ENCODE measurements around the gene MAGI1.
"Not testable (repeated sequence)": the region's sequence is repeated elsewhere in the genome, so short reads cannot be mapped to it uniquely, and the experiment has no call there.

Gene MAGI1

DNA sequence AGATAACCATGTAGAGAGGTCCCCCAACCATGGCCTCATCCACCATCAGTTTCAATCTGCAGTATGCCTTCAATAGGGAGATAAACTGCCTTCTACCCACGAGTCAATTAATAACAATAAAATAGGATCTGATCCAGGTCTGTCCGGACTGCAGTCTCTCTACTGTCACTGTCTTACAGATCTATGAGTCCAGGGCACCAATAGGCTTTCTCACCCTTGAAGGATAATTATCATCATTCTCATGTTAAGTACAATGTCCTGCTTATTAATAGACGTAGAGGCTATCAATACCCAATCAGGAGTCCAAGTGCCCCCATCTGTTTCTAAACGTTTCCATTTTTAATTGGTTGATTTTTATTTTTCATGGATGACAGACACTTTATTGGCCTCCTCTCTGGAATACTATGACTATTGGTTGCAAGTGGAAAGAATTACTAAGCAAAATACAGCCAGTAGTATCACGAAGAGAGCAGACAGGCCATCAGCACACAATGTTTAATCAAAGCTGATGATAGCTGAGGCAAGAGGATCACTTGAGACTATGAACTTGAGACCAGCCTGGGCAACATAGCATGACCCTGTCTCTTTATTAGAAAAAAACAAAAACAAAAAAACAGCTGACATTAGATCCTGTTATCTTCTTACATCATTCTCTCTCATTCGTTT is 480.7 kb downstream of the MAGI1 start:
- no peak overlapping the region for H3K4me3 ChIP-seq (ENCODE audit: low read depth, low read length)

DNA sequence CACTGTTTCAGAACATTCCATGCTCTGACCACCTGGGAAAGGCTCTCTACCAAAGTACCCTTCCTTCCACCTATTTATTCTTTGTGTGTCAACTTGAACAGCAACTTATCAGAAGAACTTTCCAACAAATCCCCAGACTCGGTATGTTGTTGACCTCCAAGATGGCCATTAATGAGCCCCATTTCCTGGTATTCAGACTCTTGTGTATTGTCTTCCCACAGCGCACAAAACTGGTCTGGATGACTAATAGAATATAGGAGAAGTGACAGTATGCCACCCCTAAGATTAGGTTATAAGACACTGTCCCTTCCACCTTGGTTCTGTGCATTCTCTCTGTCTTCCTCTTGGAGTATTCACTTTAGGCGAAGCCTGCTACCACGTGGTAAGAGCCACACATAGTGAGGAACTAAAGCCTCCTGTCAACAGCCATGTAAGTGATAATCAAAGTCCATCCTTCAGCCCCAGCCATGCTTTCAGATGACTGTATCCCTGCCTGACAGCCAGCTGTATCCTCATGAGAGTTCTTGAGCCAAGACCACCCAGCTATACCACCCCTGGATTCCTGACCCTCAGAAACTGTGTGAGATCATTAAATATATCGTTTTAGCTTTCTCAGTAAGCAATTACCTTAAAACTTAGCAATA is 481.7 kb downstream of the MAGI1 start:
- no peak overlapping the region for H3K4me3 ChIP-seq (ENCODE audit: low read depth, low read length)

DNA sequence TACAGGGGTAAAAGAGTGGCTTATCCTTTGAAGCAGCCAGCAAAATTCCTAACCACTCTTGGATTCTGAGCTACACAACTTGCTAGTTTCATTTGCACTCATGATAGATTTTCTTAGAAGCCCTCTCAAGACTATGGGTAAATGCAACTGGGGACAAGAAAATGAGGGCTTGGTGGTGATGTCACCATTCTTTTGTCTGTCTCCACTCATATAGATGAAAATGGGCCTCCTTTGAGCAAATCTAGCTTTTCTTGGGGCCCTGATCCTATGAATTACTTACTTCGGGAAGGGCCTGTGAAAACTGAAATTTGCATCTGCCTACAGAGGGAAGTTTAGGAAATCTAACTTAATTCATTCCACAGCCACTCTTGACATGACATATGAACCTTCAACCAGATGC is 486.3 kb downstream of the MAGI1 start:
- no peak overlapping the region for H3K4me3 ChIP-seq (ENCODE audit: low read depth, low read length)

DNA sequence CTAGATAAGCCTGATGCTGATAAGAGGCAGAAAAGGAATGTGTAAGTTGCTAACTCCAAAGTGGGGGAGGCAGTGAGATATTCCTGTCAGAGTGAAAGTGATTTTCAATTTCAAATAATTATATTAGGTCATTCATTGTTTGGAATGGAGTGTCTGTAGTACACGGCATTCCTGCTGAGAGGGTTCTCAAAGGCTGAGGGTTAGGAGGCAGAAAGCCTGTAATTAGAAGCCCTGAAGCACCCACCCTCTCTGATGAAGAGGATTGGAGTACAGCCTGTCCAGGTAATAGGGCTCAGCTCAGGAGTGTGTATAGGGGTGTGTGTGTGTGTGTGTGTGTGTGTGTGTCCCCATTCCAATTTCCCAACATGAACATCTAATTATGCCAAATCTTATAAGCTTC is 486.8 kb downstream of the MAGI1 start:
- H3K4me3 ChIP-seq (ENCODE audit: low read depth, low read length) = no peak overlapping the region

DNA sequence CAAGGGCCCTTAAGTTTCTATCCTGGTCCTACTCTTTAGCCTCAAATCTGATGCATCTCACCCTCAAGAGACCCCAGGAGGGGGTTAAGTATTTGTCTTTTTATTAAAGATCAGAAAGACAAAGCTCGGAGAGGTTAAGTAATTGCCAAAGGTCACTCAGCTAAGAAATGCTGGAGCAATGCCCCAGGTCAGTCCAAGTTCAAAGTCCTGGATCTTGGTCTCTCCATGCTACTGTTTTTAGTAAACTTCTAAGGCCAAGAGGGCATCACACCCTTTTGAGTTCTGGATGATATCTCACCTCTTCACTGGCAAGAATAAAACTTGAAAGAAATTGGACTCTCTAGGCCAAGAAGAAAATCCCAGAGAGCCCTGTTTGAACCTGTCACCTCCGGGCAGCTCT is 488.6 kb downstream of the MAGI1 start:
- H3K4me3 ChIP-seq (ENCODE audit: low read depth, low read length) = no peak overlapping the region

DNA sequence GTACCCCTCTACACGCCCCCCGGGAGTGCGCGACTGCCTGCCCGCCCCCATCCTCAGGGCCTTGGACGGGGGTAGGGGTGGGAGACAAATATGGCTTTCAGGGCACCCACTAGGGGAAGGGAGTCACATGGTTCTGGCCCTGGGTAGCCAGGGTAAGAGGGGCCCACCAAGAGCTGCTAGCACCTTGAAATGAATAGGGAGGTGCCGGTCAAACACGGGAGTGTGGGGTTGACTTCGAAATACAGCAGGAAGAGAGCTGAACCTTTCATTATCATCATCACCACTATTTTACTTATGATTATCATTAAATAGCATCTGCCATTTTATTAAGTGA is 489.1 kb downstream of the MAGI1 start:
- H3K4me3 ChIP-seq (ENCODE audit: low read depth, low read length) = peak overlapping the region; percentile 52

DNA sequence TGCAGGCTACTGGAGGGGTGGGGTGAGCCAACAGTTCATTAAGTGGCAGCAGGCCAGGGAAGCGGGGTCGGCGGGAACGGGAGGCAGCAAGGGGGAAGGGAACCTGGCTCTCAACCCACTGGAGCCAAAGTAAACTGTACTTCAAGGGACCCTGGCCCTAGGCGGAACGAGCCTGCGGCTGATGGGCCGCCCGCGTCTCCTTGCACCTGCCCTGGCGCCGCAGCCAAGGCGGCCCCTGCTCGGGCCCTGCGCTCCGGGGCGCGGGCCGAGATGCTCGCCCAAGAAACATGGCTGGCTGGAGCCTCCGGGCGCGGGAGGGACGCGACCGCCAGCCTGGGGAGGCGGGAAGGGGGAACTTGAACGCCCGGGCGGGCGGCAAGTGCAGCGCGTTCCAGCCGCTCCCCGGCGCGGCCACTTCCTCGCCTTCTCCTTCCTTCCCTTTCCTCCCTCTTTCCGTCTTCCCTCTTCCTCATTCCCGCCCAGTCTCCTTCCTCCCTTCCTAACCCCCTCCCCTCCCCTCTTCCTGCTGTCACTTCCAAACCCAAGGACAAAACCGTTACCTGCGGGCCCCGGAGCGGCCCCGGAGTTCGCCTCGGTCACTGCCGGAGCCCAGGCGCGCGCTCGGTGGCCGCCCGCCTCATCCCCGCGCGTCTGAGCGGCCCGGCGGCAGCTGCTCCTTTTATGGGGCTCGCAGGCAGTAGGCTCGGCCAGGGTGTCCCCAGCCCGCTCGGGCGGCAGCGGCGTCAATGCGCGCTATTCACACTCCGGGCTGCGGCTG is 489.7 kb downstream of the MAGI1 start:
- H3K4me3 ChIP-seq (ENCODE audit: low read depth, low read length) = peak overlapping the region; percentile 52

DNA sequence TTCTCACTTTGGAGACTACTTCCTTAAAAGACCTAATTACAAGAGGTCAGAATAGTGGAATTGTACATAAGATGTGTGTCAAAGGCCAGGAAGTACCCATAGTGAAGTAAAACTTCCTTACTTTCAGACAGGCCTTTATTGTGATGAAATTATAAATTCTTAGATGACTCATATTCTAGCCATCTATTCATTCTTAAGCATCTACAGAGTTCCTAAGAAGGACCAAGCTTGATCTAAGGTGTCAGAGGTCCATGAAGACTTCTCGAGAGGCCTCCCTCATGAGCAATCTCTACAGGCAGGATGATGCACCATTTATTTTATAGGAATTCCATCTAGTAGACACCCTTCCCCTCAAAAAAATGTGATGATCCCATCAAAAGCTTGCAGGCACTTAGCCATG is 493.3 kb downstream of the MAGI1 start:
- no peak overlapping the region for H3K4me3 ChIP-seq (ENCODE audit: low read depth, low read length)

DNA sequence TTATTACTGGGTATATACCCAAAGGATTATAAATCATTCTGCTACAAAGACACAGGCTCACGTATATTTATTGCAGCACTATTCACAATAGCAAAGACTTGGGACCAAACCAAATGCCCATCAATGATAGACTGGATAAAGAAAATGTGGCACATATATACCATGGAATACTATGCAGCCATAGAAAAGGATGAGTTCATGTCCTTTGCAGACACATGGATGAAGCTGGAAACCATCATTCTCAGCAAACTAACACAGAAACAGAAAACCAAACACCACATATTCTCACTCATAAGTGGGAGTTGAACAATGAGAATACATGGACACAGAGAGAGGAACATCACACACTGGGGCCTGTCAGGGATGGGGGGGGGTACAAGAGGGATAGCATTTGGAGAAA is 495.3 kb downstream of the MAGI1 start:
- H3K4me3 ChIP-seq (ENCODE audit: low read depth, low read length) = not testable (repeated sequence)

DNA sequence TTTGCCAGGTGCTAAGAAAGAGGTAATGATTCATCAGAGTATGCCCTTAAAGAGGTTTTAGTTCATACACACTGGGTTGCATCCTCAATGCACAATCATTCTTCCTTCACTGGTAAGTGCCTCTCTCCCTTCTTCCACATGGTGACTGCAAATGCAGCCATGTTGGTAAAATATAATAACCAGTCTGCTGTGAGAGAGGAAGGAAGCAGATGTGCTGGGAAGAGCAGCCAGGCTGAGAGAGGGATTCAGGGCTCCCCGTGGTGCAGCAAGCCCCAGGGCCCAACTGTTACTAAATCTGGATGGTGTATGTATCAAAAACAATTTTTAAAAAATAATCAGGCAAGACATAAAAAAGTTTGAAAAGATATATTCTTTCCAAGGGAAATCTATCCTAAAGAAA is 498.1 kb downstream of the MAGI1 start:
- no peak overlapping the region for H3K4me3 ChIP-seq (ENCODE audit: low read depth, low read length)

DNA sequence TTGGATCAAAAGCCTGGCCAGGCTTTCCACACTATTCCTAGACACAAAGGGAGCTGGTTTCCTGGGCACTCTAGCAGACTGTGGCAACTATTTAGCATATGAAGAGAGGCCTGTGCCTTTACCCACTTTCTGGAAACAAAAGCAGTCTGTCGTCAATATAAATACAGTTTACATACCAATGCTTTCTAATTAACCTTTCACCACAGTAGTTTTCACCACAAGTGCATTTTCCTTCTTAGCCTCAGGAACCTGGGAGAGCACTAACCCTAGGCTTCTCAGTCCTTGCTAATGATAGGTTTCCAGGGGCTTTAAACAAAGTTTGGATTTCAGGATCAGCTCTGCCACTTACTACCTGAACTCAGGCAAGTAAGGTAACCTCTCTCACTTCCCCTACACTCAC is 499.1 kb downstream of the MAGI1 start:
- H3K4me3 ChIP-seq (ENCODE audit: low read depth, low read length) = no peak overlapping the region

DNA sequence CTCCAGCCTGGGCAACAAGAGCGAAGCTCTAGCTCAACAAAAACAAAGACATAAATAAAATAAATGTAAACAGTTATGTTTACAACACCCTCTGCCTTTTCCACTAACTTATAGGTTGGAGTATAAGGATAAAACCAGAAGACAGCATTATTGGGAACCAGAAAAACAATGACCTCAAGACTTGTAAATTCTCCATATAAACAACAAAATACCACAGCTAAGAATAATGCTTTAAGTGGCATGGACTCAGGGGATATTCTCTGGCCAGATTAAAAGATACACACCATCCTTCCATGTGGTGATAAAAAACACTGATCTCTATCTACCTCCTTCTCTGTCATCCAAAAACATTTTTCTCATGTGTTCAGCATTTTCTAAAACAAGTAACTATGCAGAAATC is 500.6 kb downstream of the MAGI1 start:
- no peak overlapping the region for H3K4me3 ChIP-seq (ENCODE audit: low read depth, low read length)

DNA sequence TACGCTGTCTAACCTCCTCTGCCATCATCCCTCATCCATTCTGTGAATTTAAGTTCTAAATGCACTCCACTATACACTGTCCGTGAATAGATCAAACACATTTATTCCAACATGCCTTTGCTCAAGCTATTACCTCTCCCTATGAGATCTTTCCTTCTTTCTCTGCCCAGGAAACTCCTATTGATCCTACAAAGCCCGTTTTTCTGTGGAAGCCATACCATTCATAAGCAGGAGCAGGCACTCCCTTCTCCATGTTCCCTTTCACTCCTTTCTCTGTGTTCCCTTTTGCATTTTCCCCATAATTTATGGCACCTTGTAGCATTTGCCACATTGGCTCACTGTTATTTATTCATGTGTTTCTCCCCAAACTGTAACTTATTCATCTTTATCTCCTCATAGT is 501.6 kb downstream of the MAGI1 start:
- H3K4me3 ChIP-seq (ENCODE audit: low read depth, low read length) = no peak overlapping the region

DNA sequence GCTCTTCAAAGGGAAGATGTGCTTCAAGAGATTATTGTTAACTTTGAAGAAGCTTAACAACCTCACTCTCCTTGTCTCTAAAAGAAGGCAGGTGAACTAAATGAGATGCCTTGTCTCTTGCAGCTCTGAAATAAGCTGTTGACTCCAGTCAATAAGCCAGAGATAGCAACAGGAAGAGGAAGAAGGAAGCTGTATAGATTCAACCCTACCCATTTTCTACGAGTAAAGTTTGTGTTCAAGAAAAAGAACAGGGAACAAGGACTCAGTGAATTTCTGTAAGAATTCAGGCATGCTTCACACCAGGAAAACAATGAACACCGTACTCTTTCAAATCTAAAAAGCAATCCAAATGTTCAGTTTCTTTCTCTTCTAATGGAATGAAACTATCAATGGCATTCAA is 503.5 kb downstream of the MAGI1 start:
- no peak overlapping the region for H3K4me3 ChIP-seq (ENCODE audit: low read depth, low read length)

DNA sequence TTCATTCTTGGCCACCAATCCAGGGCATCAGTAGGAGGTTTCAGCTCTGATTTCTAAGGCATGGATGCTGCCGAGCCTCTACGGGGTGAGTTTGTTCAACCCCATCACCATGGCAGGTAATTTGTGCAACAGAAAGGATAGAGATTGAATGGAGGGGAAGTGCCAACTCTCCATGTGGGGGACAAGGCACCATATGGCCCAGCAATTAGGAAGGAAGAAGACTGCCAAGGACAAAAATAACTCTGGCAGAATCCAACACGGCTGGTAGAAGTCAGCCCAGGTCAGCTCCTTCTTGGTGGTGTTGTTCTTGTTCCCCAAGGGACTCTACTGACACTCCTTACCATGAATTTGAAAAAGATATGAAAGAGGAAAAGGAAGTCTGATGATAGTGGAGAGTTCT is 503.9 kb downstream of the MAGI1 start:
- H3K4me3 ChIP-seq (ENCODE audit: low read depth, low read length) = no peak overlapping the region

DNA sequence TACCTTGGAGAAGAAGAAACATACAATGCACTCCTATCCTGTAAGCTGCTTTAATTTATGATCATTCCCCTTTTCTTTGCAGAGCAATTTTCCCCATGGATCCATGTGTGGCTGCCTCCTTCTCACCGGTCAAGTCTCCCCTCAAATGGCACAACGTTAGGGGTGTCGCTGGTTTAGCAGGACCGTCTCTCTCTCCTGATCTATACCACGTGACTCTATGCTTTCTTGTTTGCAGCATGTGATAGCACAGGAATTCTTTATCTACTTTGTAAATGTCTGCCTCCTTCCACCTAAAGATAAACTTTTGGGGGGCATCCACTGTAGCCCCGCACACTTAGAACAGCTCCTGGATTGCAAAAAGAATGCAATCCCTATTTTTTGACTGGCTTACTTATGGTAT is 506.0 kb downstream of the MAGI1 start:
- no peak overlapping the region for H3K4me3 ChIP-seq (ENCODE audit: low read depth, low read length)

DNA sequence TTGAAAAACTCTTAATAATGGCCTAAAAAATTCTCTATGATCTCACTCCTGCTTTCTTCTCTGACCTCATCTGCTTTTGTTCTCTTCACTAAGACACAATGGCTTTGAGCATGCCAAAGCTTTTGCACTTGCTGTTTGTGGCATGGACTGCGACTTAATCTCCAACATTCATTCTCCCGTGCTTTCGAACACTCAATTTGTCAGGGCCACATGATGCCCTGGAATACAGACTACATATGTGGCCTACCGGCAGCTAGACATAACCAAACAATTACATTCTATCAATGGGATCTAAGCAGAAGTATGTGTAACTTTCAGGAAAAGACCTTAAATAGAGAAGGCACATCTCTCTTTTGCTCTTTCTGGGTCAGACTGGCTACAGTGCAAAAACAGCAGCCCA is 506.5 kb downstream of the MAGI1 start:
- no peak overlapping the region for H3K4me3 ChIP-seq (ENCODE audit: low read depth, low read length)

DNA sequence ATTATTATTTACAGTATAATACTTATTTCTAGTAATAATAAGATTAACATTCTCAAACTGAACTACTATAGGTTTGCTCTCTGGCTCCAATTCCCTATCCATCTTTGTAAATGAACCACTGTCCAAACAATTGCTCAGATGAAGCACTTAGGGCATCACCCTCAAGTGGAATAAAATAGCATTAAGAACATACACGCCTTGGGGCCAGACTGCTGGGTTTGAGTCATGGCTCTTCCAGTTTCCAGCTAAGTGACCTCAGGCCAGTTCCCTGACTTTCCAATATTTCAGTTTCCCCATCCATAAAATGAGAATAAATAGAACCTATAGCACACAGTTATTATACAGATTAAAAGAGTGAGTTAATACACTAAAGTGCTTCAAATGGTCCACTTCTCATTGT is 507.2 kb downstream of the MAGI1 start:
- H3K4me3 ChIP-seq (ENCODE audit: low read depth, low read length) = no peak overlapping the region

DNA sequence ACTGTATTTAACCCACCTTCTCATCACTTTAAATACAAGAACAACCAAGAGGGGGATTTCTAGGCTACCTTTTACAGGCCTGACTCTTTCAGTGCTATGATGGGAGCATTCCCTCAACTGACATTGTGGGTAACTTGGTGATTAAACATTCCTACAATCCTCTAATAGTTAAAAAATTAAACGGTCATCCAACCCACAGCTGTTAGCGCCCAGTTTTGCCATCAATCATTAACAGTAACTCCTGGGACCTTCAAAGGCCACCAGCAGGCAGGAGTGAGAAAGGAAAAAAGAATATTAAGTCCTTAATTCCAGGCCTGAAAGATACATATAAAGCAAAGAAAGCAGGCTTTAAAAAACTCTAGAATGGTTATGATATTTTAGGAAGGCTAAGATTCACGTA is 512.1 kb downstream of the MAGI1 start:
- H3K4me3 ChIP-seq (ENCODE audit: low read depth, low read length) = no peak overlapping the region

DNA sequence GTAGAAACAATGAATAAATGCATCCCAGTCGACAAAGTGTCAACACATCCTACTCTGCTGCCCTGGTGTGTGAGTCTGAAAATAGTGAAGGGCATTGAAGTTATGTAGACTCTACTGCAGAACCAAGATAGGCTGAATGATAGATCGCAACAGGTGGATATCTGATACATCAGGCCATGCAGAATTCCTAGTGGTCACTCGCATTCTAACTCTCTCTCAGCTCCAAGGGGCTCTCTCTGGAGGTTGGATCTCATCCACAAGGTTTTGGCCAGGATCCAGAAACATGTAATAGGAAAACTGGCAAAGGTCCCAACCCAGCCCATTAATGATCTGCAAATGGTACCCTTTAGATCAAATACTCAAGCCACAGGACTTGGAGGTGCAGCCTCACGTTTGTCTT is 514.1 kb downstream of the MAGI1 start:
- no peak overlapping the region for H3K4me3 ChIP-seq (ENCODE audit: low read depth, low read length)

DNA sequence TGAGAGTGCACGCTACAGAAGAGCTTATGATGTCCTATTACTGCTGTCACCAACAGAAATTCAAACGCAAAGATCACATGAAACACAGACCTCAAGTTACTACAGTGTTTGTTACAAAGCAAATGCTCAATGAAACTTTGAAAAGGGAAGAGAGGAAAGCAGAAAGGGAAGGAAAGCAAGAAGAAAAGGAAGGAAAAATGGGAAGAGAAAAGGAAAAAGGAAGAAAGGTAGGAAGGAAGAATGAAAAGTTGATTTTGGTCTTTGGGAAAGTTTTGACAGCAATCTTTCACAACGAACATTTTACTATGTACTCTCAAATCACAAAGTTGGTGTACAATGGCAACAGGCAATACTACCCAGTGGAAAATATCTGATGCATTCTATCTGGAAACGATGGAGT is 514.8 kb downstream of the MAGI1 start:
- no peak overlapping the region for H3K4me3 ChIP-seq (ENCODE audit: low read depth, low read length)

DNA sequence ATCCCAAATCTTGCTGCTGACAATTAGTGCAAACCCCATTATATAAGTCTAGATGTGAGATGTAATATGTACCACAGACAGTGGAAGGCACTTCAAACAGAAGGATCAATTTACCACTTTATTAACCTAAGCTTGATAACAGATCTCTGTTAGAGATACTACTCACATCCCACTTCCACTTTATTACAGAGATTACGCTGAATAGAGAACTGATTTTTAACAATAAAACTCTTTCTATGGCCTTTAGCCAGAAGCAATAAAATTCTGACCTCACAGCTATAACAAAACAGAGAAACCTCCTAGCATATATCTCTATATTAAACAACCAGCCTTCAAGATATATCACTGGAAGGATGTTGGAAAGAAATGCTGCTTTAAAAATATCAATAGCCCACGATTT is 517.7 kb downstream of the MAGI1 start:
- no peak overlapping the region for H3K4me3 ChIP-seq (ENCODE audit: low read depth, low read length)

Measured in iPS-11a (cell line).